Esophagus squamous epithelium (tissue), 5 donors: ENCODE measurements around the gene PTPRT. TPM values are rescaled to one million over a fixed set of nuclear protein-coding genes. Genes with fewer than 3 reads are reported as not detected.

Experiments
- DNase-seq: peaks from one replicate; lab custom pipeline; 2025; lab: John Stamatoyannopoulos, UW
- H3K27ac ChIP-seq, 4 donors: fragments of 200-600 bp; sonication (generic); one replicate each; pipeline ENCODE4 v1.5.1; 2016 to 2019; ENCODE audit warnings: mild to moderate bottlenecking in 1 of 4
- H3K27me3 ChIP-seq, 4 donors: fragments of 200-600 bp; sonication (generic); 1 replicate in 3 of 4; 2 replicates in 1 of 4; pipeline versions ENCODE4 v1.5.1 to v1.6.0; 2017 to 2021; ENCODE audit warnings: antibody characterized with exemption in 1 of 4
- H3K36me3 ChIP-seq, 3 donors: fragments of 200-600 bp; sonication (generic); one replicate each; pipeline ENCODE4 v1.5.1; 2016 to 2019
- H3K4me1 ChIP-seq, 3 donors: fragments of 200-600 bp; sonication (generic); one replicate each; pipeline ENCODE4 v1.5.1; 2017 to 2019
- H3K4me3 ChIP-seq, 4 donors: fragments of 200-600 bp; sonication (generic); 1 replicate in 3 of 4; 2 replicates in 1 of 4; pipeline ENCODE4 v1.5.1; 2016 to 2019; ENCODE audit warnings: mild to moderate bottlenecking in 2 of 4, moderate library complexity in 1 of 4
- H3K9me3 ChIP-seq, 3 donors: fragments of 200-600 bp; sonication (generic); one replicate each; pipeline ENCODE4 v1.5.1; 2016 to 2019
- CTCF ChIP-seq, 6 experiments: fragments of 450-650 bp in 4 of 6; fragments of 200-600 bp in 2 of 6; sonication (generic) in 2 of 6; IDR thresholded peaks; one replicate each; pipeline ENCODE4 v1.5.1; 2016 to 2019; ENCODE audit warnings: antibody characterized with exemption in 6 of 6, mild to moderate bottlenecking in 4 of 6, moderate library complexity in 4 of 6
- POLR2A ChIP-seq, 4 donors: fragments of 450-650 bp; IDR thresholded peaks; one replicate each; pipeline ENCODE4 v1.6.1; 2017; ENCODE audit warnings: antibody characterized with exemption in 4 of 4, mild to moderate bottlenecking in 4 of 4, moderate library complexity in 3 of 4
- WGBS, 2 donors: methylation state at CpG; one replicate each; pipeline ENCODE4 v1.1.5; 2018; 5-methylcytosine and 5-hydroxymethylcytosine counted together
- intact Hi-C: fragments of 100-400 bp; cut with DNase I; formaldehyde crosslinking; loops from one replicate; pipeline ENCODE4 v1.15.0; 2022
- total RNA-seq, 4 donors: library from RNA; depleted of rRNA; stranded (reverse); fragments of >200 nt; gene quantifications; one replicate each; pipeline ENCODE4 v1.1.0, GENCODE V29; 2016
- donor health status: DM: yes; HTN: yes; CAD: no.

PTPRT gene
- total RNA-seq, 4 donors from 2014 or later, result under 0.01 to 0.06 TPM; not detected in 2

GRCh38 chr20:42945234-42945994 is 244.3 kb downstream of the PTPRT start:
- Histone ChIP-seq H3K27me3 (no peaks in the 10 kb centered on the region), H3K4me3 (no peak overlapping the region), H3K4me1 (no peaks in the 10 kb centered on the region), H3K27ac (no peak overlapping the region), H3K36me3 (no peaks in the 10 kb centered on the region), H3K9me3 (no peaks in the 10 kb centered on the region)
- WGBS, 2 donors, result 49 to 51% methylated on average over 9 to 10 of the region's 10 CpGs
- TF ChIP-seq CTCF (IDR thresholded peaks at IDR 0.05) (no peak), POLR2A (IDR thresholded peaks at IDR 0.05) (no peak)
- intact Hi-C loops, result no loop called here
- no peak for DNase-seq

- Histone ChIP-seq H3K4me3 (no peak overlapping the region), H3K27ac (no peak overlapping the region), H3K36me3 (no peaks in the 10 kb centered on the region), H3K27me3 (no peaks in the 10 kb centered on the region), H3K9me3 (no peaks in the 10 kb centered on the region), H3K4me1 (no peaks in the 10 kb centered on the region)
- no peak for DNase-seq
- 48 to 78% methylated on average over 2 of the region's 2 CpGs for WGBS, 2 donors
- TF ChIP-seq CTCF (IDR thresholded peaks at IDR 0.05) (no peak), POLR2A (IDR thresholded peaks at IDR 0.05) (no peak)
- intact Hi-C loops, result no loop called here
These were observed 248.1 kb downstream of the PTPRT start for GRCh38 chr20:42941629-42942028.

GRCh38 chr20:42938441-42939205 is 251.1 kb downstream of the PTPRT start:
- Histone ChIP-seq H3K27me3 (no peaks in the 10 kb centered on the region), H3K27ac (no peak overlapping the region), H3K9me3 (no peaks in the 10 kb centered on the region), H3K4me3 (no peak overlapping the region), H3K36me3 (no peaks in the 10 kb centered on the region), H3K4me1 (no peaks in the 10 kb centered on the region)
- intact Hi-C loops, result no loop called here
- 52 to 64% methylated on average over 3 of the region's 3 CpGs for WGBS, 2 donors
- no peak for DNase-seq
- TF ChIP-seq CTCF (IDR thresholded peaks at IDR 0.05) (no peak), POLR2A (IDR thresholded peaks at IDR 0.05) (no peak)

GRCh38 chr20:42936482-42936881 is 253.2 kb downstream of the PTPRT start:
- Histone ChIP-seq H3K4me1 (no peaks in the 10 kb centered on the region), H3K27me3 (no peaks in the 10 kb centered on the region), H3K27ac (no peak overlapping the region), H3K36me3 (no peaks in the 10 kb centered on the region), H3K4me3 (no peak overlapping the region), H3K9me3 (no peaks in the 10 kb centered on the region)
- WGBS, 2 donors, result 60 to 89% methylated on average over 3 of the region's 3 CpGs
- intact Hi-C loops, result no loop called here
- DNase-seq, result no peak
- no peak for TF ChIP-seq CTCF (IDR thresholded peaks at IDR 0.05)
- no peak for TF ChIP-seq POLR2A (IDR thresholded peaks at IDR 0.05)

GRCh38 chr20:42924215-42924614 is 265.5 kb downstream of the PTPRT start:
- DNase-seq, result no peak
- intact Hi-C loops, result no loop called here
- no peaks in the 10 kb centered on the region for H3K27me3 ChIP-seq
- H3K27ac ChIP-seq, result no peak overlapping the region
- 72 to 85% methylated on average over 3 to 4 of the region's 4 CpGs for WGBS, 2 donors
- TF ChIP-seq CTCF (IDR thresholded peaks at IDR 0.05) (no peak), POLR2A (IDR thresholded peaks at IDR 0.05) (no peak)
- no peaks in the 10 kb centered on the region for H3K9me3 ChIP-seq
- H3K36me3 ChIP-seq, result no peaks in the 10 kb centered on the region
- H3K4me3 ChIP-seq, result no peak overlapping the region
- H3K4me1 ChIP-seq, result no peaks in the 10 kb centered on the region
